ENCODE data around the gene MAIP1. TPM values are rescaled to one million over a fixed set of nuclear protein-coding genes. Genes with fewer than 3 reads are reported as not detected.
A peak's percentile ranks its signal among the peaks of the same experiment; 100 is the strongest.

MAIP1 gene
- total RNA-seq, 1 donor from 2014 or later: 18.0 TPM

DNA sequence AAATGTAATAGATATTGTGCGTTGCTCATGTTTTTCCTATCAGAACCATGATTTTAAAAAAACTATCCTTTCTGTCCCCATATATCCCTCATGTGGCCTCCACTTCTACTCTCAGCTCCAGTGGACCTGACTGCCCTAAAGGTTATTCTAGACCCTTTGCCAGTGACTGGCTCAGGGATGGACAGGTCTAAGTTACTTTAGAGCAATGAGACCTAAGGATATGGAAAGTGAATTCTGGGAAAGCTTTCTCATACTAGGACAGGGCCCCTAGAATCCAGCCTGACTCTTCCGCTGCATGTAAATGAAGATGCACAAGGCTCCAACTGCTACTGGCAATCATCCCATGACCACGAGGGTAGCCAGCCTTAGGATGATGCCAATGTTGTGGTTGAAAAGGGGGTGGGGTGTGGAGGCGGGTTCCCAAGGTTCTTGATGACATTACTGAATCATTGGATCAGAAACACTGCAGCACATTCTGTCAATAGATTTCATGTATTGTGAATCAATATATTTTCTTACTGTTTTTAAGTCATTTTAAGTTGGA, 23.0 kb upstream of the MAIP1 start:
- DNase-seq (ENCODE audit: low spot score): no peak
- no peak overlapping the region for H3K4me3 Mint-ChIP-seq (ENCODE audit: unreplicated experiment)
- TF ChIP-seq, protein P1, sequence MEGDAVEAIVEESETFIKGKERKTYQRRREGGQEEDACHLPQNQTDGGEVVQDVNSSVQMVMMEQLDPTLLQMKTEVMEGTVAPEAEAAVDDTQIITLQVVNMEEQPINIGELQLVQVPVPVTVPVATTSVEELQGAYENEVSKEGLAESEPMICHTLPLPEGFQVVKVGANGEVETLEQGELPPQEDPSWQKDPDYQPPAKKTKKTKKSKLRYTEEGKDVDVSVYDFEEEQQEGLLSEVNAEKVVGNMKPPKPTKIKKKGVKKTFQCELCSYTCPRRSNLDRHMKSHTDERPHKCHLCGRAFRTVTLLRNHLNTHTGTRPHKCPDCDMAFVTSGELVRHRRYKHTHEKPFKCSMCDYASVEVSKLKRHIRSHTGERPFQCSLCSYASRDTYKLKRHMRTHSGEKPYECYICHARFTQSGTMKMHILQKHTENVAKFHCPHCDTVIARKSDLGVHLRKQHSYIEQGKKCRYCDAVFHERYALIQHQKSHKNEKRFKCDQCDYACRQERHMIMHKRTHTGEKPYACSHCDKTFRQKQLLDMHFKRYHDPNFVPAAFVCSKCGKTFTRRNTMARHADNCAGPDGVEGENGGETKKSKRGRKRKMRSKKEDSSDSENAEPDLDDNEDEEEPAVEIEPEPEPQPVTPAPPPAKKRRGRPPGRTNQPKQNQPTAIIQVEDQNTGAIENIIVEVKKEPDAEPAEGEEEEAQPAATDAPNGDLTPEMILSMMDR (IDR thresholded peaks at IDR 0.05; ENCODE audit: unreplicated experiment): no peak
- no peaks in the 10 kb centered on the region for H3K9me3 Mint-ChIP-seq (ENCODE audit: unreplicated experiment)
- H3K4me1 Mint-ChIP-seq (ENCODE audit: unreplicated experiment): no peaks in the 10 kb centered on the region
- no peaks in the 10 kb centered on the region for H3K36me3 Mint-ChIP-seq (ENCODE audit: low read depth, unreplicated experiment)
- H3K27ac Mint-ChIP-seq (ENCODE audit: unreplicated experiment): no peak overlapping the region
- peaks cover 1% of the 10 kb centered on the region for H3K27me3 Mint-ChIP-seq (ENCODE audit: unreplicated experiment)

DNA sequence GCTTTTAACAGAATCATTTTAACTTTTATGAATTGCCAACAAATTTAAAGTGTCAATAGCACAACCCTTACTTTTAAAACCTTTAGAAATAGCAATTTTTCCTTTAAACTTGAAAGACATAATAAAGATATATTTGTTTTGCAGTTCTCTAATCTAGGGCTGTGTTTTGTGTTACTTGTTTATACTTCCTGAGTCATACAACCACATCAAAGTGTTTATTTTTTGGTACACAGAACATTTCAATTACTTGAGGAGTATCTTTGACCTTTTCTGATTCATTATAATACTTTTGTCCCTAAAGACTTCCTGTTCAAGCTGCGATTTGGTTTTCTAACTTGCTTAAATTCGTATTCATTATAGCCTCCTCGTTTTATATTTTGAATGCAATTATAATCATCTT, 21.9 kb upstream of the MAIP1 start:
- Mint-ChIP-seq H3K4me1 (ENCODE audit: unreplicated experiment) (no peaks in the 10 kb centered on the region), H3K9me3 (ENCODE audit: unreplicated experiment) (no peaks in the 10 kb centered on the region), H3K4me3 (ENCODE audit: unreplicated experiment) (no peak overlapping the region), H3K36me3 (ENCODE audit: low read depth, unreplicated experiment) (no peaks in the 10 kb centered on the region), H3K27ac (ENCODE audit: unreplicated experiment) (no peak overlapping the region), H3K27me3 (ENCODE audit: unreplicated experiment) (peaks cover 1% of the 10 kb centered on the region)
- no peak for DNase-seq (ENCODE audit: low spot score)
- TF ChIP-seq, protein P1 (IDR thresholded peaks at IDR 0.05; ENCODE audit: unreplicated experiment): no peak

DNA sequence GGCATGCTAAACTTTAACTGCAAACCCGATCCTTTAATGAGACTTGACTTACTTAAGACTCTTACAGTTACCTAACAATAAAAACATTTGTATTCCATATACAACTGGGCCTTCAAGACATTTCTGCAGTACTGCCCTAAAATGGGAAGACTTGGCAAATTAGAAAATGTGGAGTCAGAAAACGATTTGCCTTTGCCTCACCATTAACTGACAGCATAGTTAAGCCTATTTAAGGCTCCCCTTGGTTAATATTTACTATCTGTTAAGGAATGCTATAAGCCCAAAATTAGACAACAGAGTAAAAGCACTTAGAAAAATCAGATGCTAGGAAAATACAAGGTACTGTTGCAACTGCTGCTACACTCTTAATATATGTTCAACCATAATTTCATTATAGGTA, 18.8 kb upstream of the MAIP1 start:
- H3K4me3 Mint-ChIP-seq (ENCODE audit: unreplicated experiment): no peak overlapping the region
- no peak overlapping the region for H3K27ac Mint-ChIP-seq (ENCODE audit: unreplicated experiment)

DNA sequence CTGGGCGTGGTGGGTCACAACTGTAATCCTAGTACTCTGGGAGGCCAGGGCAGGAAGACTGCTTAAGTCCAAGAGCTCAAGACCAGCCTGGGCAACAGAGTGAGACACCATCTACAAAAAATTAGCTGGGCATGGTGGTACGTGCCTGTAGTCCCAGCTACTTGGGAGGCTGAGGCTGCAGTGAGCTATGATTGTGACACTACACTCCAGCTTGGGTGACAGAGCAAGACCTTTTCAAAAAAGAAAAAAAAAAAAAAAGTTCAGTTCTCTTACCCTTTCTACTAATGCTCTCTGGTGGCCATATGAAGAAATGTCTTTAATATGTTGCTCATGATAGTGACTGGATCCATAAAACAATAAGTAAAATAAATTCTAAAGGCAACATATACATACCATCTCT, 15.0 kb upstream of the MAIP1 start:
- Mint-ChIP-seq H3K27me3 (ENCODE audit: unreplicated experiment) (peaks cover 1% of the 10 kb centered on the region), H3K4me3 (ENCODE audit: unreplicated experiment) (no peak overlapping the region), H3K9me3 (ENCODE audit: unreplicated experiment) (no peaks in the 10 kb centered on the region), H3K4me1 (ENCODE audit: unreplicated experiment) (no peaks in the 10 kb centered on the region), H3K27ac (ENCODE audit: unreplicated experiment) (no peak overlapping the region), H3K36me3 (ENCODE audit: low read depth, unreplicated experiment) (peaks cover 12% of the 10 kb centered on the region)
- no peak for DNase-seq (ENCODE audit: low spot score)
- TF ChIP-seq, protein P1 (IDR thresholded peaks at IDR 0.05; ENCODE audit: unreplicated experiment): peak; percentile 62

More for the DNA sequence above, 18.8 kb upstream of the MAIP1 start:
- H3K27me3 Mint-ChIP-seq (ENCODE audit: unreplicated experiment): peaks cover 1% of the 10 kb centered on the region
- H3K9me3 Mint-ChIP-seq (ENCODE audit: unreplicated experiment): no peaks in the 10 kb centered on the region
- H3K4me1 Mint-ChIP-seq (ENCODE audit: unreplicated experiment): no peaks in the 10 kb centered on the region
- DNase-seq (ENCODE audit: low spot score): no peak
- TF ChIP-seq, protein P1 (IDR thresholded peaks at IDR 0.05; ENCODE audit: unreplicated experiment): no peak
- H3K36me3 Mint-ChIP-seq (ENCODE audit: low read depth, unreplicated experiment): peaks cover 3% of the 10 kb centered on the region

DNA sequence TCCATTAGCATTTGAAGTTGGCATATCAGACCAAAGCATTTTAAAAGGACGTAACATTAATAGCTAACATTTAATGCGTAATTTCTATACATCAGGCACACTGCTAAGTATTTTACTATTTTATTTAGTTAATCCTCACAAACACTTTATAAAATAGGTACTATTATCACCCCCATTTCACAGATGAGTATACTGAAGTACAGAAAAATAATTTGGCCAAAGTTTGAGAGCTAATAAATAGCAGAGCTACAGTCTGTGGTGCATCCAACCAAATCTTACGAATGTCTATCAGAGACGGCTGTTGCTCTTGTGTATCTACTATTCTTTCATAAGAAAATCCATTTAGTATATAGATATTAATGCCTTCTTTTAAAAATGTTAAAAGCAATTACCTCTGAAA, 12.0 kb upstream of the MAIP1 start:
- Mint-ChIP-seq H3K4me1 (ENCODE audit: unreplicated experiment) (no peaks in the 10 kb centered on the region), H3K9me3 (ENCODE audit: unreplicated experiment) (no peaks in the 10 kb centered on the region)

More for the DNA sequence above, 12.0 kb upstream of the MAIP1 start:
- TF ChIP-seq, protein P1 (IDR thresholded peaks at IDR 0.05; ENCODE audit: unreplicated experiment): no peak
- DNase-seq (ENCODE audit: low spot score): no peak
- Mint-ChIP-seq H3K27ac (ENCODE audit: unreplicated experiment) (no peak overlapping the region), H3K4me3 (ENCODE audit: unreplicated experiment) (no peak overlapping the region), H3K27me3 (ENCODE audit: unreplicated experiment) (no peaks in the 10 kb centered on the region), H3K36me3 (ENCODE audit: low read depth, unreplicated experiment) (peaks cover 12% of the 10 kb centered on the region)
